HPDE6-E6E7 (cell line): ENCODE data around the gene ELMOD3.
"Not testable (repeated sequence)": the region's sequence is repeated elsewhere in the genome, so short reads cannot be mapped to it uniquely, and the experiment has no call there.

Experiments used
- DNase-seq: peaks from one replicate; pipeline ENCODE4 v3.0.0; 2011; ENCODE audit warnings: missing footprints; ENCODE audit errors: extremely low spot score

Gene ELMOD3

GRCh38 chr2:85354286-85355072, at the start of gene ELMOD3, which contains the start of gene RETSAT:
ELMOD3 (plus strand) TSS chr2:85354769; CDS start chr2:85357199, 2,430 bp downstream.
RETSAT (minus strand) TSS chr2:85354528; CDS start chr2:85354507, 21 bp downstream.
- DNase-seq, result peak; percentile 99

- no peak for DNase-seq
These were observed 47.1 kb upstream of the ELMOD3 start for GRCh38 chr2:85307527-85307897.

GRCh38 chr2:85308201-85308600, 46.4 kb upstream of the ELMOD3 start:
- no peak for DNase-seq

- no peak for DNase-seq
These were observed 45.5 kb upstream of the ELMOD3 start for GRCh38 chr2:85308896-85309555.

GRCh38 chr2:85309699-85310321, 44.8 kb upstream of the ELMOD3 start:
- no peak for DNase-seq

GRCh38 chr2:85310330-85310729, 44.2 kb upstream of the ELMOD3 start:
- no peak for DNase-seq

GRCh38 chr2:85312404-85312803, 42.2 kb upstream of the ELMOD3 start:
- peak; percentile 58 for DNase-seq

- no peak for DNase-seq
These were observed 39.7 kb upstream of the ELMOD3 start for GRCh38 chr2:85314884-85315242.

- not testable (repeated sequence) for DNase-seq
These were observed 38.6 kb upstream of the ELMOD3 start for GRCh38 chr2:85315921-85316320.

- no peak for DNase-seq
These were observed 36.1 kb upstream of the ELMOD3 start for GRCh38 chr2:85318222-85319074.

- no peak for DNase-seq
These were observed 34.8 kb upstream of the ELMOD3 start for GRCh38 chr2:85319796-85320195.

GRCh38 chr2:85323351-85323987, 31.1 kb upstream of the ELMOD3 start:
- DNase-seq, result no peak

- DNase-seq, result not testable (repeated sequence)
These were observed 30.6 kb upstream of the ELMOD3 start for GRCh38 chr2:85323988-85324367.

GRCh38 chr2:85324639-85325465, 29.7 kb upstream of the ELMOD3 start:
- DNase-seq, result no peak

GRCh38 chr2:85325466-85325811, 29.1 kb upstream of the ELMOD3 start:
- no peak for DNase-seq

GRCh38 chr2:85326406-85327159, 28.0 kb upstream of the ELMOD3 start:
- no peak for DNase-seq

GRCh38 chr2:85327160-85327821, 27.3 kb upstream of the ELMOD3 start:
- DNase-seq, result peak; percentile 38

GRCh38 chr2:85327822-85328617, 26.5 kb upstream of the ELMOD3 start, which contains the start of gene TGOLN2:
TGOLN2 (minus strand) TSS chr2:85327989; CDS start chr2:85327962, 27 bp downstream.
- DNase-seq, result peak; percentile 96
